ENCODE results near the gene ILF3. TPM values are rescaled to one million over a fixed set of nuclear protein-coding genes. Genes with fewer than 3 reads are reported as not detected.

Gene ILF3
- total RNA-seq, 1 donor from 2014 or later: 97.4 TPM

GRCh38 chr19:10680545-10681135, 26.5 kb downstream of the ILF3 start:
- TF ChIP-seq CTCF (IDR thresholded peaks at IDR 0.05; ENCODE audit: insufficient read depth, low read length, severe bottlenecking): no peak
- DNase-seq (ENCODE audit: low read depth): no peak
- FAIRE-seq: no peak
- H3K36me3 ChIP-seq (ENCODE audit: control insufficient read depth, insufficient read depth, low read length): peaks cover 64% of the 10 kb centered on the region
- no peak overlapping the region for H3K4me3 ChIP-seq (ENCODE audit: low read depth, low read length)
- no peaks in the 10 kb centered on the region for H3K27me3 ChIP-seq (ENCODE audit: control insufficient read depth, insufficient read depth, low read length)

DNA sequence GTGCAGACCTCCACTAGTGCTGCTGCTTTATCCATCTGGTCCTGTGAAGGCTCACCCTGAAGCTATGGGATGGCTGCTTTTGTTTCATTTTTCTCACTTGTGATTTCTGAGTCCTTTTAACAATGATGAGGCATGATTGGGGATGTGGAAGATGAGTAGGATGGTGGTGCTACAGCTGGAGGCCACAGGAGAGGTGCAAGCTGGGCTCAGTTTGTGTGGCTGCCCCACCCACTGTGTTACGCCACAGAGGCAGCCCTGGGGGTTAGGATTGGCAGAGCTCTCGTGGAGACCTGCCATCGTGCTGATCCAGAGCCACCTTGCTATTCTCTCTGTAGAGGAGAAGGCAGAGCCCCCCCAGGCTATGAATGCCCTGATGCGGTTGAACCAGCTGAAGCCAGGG, 27.5 kb downstream of the ILF3 start:
- no peak for DNase-seq (ENCODE audit: low read depth)
- no peak for TF ChIP-seq CTCF (IDR thresholded peaks at IDR 0.05; ENCODE audit: insufficient read depth, low read length, severe bottlenecking)
- H3K36me3 ChIP-seq (ENCODE audit: control insufficient read depth, insufficient read depth, low read length): peaks cover 66% of the 10 kb centered on the region
- H3K4me3 ChIP-seq (ENCODE audit: low read depth, low read length): no peak overlapping the region
- FAIRE-seq: no peak
- H3K27me3 ChIP-seq (ENCODE audit: control insufficient read depth, insufficient read depth, low read length): no peaks in the 10 kb centered on the region

- Histone ChIP-seq H3K36me3 (ENCODE audit: control insufficient read depth, insufficient read depth, low read length) (peaks cover 65% of the 10 kb centered on the region), H3K4me3 (ENCODE audit: low read depth, low read length) (no peak overlapping the region), H3K27me3 (ENCODE audit: control insufficient read depth, insufficient read depth, low read length) (no peaks in the 10 kb centered on the region)
- FAIRE-seq (no peak), DNase-seq (ENCODE audit: low read depth) (no peak)
- no peak for TF ChIP-seq CTCF (IDR thresholded peaks at IDR 0.05; ENCODE audit: insufficient read depth, low read length, severe bottlenecking)
Observed at GRCh38 chr19:10682397-10683063, 28.4 kb downstream of the ILF3 start.

DNA sequence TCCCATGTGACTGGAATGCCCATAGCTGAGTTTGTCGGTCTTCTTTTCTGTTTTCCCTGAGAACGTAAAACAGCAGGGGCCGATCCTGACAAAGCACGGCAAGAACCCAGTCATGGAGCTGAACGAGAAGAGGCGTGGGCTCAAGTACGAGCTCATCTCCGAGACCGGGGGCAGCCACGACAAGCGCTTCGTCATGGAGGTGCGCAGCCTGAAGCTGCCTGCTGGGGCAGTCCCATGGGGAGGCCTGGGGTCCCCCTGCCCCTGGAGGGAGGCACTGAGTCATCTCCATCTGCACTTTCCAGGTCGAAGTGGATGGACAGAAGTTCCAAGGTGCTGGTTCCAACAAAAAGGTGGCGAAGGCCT, 28.9 kb downstream of the ILF3 start:
- H3K27me3 ChIP-seq (ENCODE audit: control insufficient read depth, insufficient read depth, low read length): no peaks in the 10 kb centered on the region
- no peak for TF ChIP-seq CTCF (IDR thresholded peaks at IDR 0.05; ENCODE audit: insufficient read depth, low read length, severe bottlenecking)
- no peak overlapping the region for H3K4me3 ChIP-seq (ENCODE audit: low read depth, low read length)
- no peak for FAIRE-seq
- DNase-seq (ENCODE audit: low read depth): no peak
- peaks cover 67% of the 10 kb centered on the region for H3K36me3 ChIP-seq (ENCODE audit: control insufficient read depth, insufficient read depth, low read length)

DNA sequence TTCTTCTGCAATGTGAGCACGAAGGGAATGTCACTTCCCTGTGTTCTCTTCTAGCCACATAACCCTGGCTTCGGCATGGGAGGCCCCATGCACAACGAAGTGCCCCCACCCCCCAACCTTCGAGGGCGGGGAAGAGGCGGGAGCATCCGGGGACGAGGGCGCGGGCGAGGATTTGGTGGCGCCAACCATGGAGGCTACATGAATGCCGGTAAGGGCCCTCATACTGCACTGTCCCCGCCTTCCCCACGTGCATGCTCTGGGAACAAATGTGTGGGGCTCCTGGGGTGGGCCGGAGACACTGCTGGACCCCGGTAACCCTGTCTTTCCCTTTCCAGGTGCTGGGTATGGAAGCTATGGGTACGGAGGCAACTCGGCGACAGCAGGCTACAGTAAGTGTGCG, 29.4 kb downstream of the ILF3 start:
- H3K27me3 ChIP-seq (ENCODE audit: control insufficient read depth, insufficient read depth, low read length): no peaks in the 10 kb centered on the region
- no peak overlapping the region for H3K4me3 ChIP-seq (ENCODE audit: low read depth, low read length)
- DNase-seq (ENCODE audit: low read depth): no peak
- peaks cover 68% of the 10 kb centered on the region for H3K36me3 ChIP-seq (ENCODE audit: control insufficient read depth, insufficient read depth, low read length)
- TF ChIP-seq CTCF (IDR thresholded peaks at IDR 0.05; ENCODE audit: insufficient read depth, low read length, severe bottlenecking): no peak
- FAIRE-seq: no peak

DNA sequence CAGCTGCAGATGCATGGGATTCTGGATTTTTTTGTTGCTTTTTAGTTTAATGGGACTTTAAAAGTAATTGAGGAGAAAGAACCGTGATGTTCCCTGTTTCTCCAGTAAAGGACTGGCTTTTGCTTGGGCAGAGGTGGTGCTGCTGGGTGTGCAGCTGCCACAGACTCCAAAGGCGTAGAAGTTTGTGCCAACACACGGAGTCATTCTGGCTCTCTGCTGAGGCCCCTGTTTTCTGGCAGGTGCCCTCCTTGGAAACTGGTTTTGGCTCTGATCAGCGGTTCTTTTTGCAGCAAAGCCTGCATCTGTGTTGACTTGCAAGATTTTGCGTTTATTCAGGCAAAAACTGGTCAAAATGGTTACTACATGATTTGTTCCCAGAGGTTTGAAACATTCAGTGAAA, 31.1 kb downstream of the ILF3 start:
- no peak for FAIRE-seq
- no peak overlapping the region for H3K4me3 ChIP-seq (ENCODE audit: low read depth, low read length)
- no peaks in the 10 kb centered on the region for H3K27me3 ChIP-seq (ENCODE audit: control insufficient read depth, insufficient read depth, low read length)
- DNase-seq (ENCODE audit: low read depth): no peak
- peaks cover 65% of the 10 kb centered on the region for H3K36me3 ChIP-seq (ENCODE audit: control insufficient read depth, insufficient read depth, low read length)
- no peak for TF ChIP-seq CTCF (IDR thresholded peaks at IDR 0.05; ENCODE audit: insufficient read depth, low read length, severe bottlenecking)
